ENCODE data around the gene LRRC56.

DNA sequence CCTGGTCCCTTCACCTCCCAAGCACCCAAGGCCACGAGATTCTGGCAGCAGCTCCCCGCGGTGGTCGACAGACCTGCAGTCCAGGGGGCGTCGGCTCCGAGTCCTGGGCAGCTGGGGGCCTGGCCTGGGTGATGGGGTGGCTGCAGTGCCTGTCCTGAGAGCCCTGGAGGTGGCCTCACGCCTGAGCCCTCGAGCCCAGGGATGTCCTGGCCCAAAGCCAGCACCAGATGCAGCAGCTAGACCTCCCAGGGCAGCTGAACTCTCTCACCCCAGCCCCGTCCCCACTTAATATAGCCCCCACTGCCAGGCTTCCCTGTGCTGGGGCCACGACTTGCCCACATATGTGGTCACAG lies 16.6 kb downstream of the LRRC56 start:
- TF ChIP-seq, protein P1, sequence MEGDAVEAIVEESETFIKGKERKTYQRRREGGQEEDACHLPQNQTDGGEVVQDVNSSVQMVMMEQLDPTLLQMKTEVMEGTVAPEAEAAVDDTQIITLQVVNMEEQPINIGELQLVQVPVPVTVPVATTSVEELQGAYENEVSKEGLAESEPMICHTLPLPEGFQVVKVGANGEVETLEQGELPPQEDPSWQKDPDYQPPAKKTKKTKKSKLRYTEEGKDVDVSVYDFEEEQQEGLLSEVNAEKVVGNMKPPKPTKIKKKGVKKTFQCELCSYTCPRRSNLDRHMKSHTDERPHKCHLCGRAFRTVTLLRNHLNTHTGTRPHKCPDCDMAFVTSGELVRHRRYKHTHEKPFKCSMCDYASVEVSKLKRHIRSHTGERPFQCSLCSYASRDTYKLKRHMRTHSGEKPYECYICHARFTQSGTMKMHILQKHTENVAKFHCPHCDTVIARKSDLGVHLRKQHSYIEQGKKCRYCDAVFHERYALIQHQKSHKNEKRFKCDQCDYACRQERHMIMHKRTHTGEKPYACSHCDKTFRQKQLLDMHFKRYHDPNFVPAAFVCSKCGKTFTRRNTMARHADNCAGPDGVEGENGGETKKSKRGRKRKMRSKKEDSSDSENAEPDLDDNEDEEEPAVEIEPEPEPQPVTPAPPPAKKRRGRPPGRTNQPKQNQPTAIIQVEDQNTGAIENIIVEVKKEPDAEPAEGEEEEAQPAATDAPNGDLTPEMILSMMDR (IDR thresholded peaks at IDR 0.05): no peak
- TF ChIP-seq POLR2A (IDR thresholded peaks at IDR 0.05): no peak
- no peak for TF ChIP-seq POLR2AphosphoS5 (IDR thresholded peaks at IDR 0.05)
